ENCODE results near the gene RHBDF1.

Gene RHBDF1

DNA sequence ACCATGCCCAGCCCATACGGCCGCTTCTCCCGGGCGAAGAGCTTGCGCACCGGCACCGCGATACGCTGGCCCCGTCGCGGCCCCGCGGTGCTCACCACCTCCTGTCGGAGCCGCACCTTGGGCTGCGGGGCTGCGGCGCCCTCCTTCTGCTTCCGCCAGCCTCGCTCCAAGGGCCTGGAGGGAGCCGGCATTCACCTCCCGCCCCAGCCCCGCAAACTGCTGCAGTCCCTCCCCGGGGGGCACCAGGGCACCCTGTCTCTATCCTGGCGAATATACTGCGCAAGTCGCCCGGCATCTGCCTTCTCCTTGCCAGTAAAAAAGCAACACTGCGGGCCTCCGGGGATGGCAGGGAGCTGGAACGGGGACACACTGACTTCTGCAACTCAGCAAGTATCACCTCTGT, 10.6 kb downstream of the RHBDF1 start:
- H3K36me3 ChIP-seq (ENCODE audit: control insufficient read depth in 1 of 2, insufficient read depth in 2 of 2, low read length in 2 of 2) = peaks cover 26 to 80% of the 10 kb centered on the region in 2 donors

DNA sequence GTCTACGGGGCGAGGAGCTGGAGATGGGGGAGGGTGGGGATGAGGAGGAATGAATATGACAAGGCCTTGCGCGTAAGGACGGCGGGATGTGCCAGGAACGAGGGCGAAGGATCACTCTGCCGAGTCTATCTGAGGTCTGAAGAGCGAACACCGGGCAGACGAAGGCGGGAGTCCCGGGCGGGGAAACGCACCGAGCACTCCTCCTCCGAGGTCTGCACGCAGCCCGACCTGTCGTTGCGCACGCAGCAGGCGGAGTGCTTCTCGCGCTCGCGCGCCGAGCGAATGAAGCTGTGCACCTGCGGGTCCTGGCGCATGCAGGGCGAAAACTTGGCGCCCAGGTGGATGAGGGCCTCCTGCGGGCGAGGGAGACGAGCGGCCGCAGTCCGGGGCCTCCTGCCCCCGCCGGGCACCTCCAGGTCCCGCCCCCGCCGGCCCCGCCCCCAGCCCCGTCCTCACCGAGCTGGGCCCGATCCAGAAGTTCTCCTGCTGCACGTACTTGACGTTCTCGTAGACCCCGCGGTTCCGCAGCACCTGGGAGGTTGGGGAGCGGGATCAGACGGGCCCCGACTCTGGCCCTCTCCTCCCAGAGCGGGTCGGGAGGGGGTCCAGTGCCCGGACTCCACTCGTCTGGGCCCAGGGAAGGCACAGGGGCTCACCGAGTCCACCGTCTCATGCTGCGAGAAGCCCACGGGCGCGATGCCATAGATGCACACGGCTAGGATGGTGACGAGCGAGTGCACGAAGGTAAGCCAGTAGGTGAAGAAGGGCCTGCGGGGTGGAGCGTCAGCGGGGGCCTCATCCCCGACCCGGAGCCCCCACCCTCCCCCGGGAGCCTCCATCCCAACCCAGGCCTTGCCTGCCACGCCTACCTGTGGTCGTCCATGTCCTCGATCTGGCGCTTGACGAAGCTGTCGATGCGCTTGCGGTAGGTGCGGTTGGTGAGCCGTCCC, 11.2 kb downstream of the RHBDF1 start:
- Histone ChIP-seq H3K27me3 (ENCODE audit: low read depth, low read length) (no peaks in the 10 kb centered on the region), H3K4me3 (ENCODE audit: low read depth in 1 of 2, low read length in 2 of 2) (no peak overlapping the region), H3K4me1 (ENCODE audit: control insufficient read depth in 1 of 2, insufficient read depth in 2 of 2, low read length in 2 of 2) (peaks cover 5 to 9% of the 10 kb centered on the region in 2 donors), H3K27ac (ENCODE audit: low read length) (no peak overlapping the region), H3K36me3 (ENCODE audit: control insufficient read depth in 1 of 2, insufficient read depth in 2 of 2, low read length in 2 of 2) (peaks cover 31 to 87% of the 10 kb centered on the region in 2 donors), H3K9me3 (ENCODE audit: control insufficient read depth in 1 of 2, low read length in 2 of 2) (no peaks in the 10 kb centered on the region)

More for the DNA sequence above, 10.6 kb downstream of the RHBDF1 start:
- Histone ChIP-seq H3K4me1 (ENCODE audit: control insufficient read depth in 1 of 2, insufficient read depth in 2 of 2, low read length in 2 of 2) (peaks cover 5 to 16% of the 10 kb centered on the region in 2 donors), H3K27me3 (ENCODE audit: low read depth, low read length) (no peaks in the 10 kb centered on the region), H3K9me3 (ENCODE audit: control insufficient read depth in 1 of 2, low read length in 2 of 2) (no peaks in the 10 kb centered on the region), H3K27ac (ENCODE audit: low read length) (no peak overlapping the region), H3K4me3 (ENCODE audit: low read depth in 1 of 2, low read length in 2 of 2) (no peak overlapping the region)

DNA sequence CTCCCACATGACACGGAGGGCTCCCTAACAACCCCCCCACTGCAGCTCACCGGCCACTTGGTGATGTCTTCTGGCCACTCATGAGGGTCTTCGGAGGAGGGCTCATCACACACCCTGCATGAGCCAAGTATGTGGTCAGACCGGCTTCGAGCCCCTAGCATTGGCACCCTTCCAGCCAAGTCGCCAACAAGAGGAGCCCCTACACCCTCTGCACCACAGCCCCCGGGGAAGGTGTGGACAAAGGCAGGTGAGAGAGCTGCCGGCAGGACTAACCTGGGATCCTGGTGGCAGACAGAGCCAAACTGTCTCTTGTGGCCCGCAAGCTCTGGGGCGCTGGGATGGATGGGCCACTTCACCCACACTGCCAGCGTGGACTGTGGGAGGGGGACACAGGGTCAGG, 12.3 kb downstream of the RHBDF1 start:
- H3K36me3 ChIP-seq (ENCODE audit: control insufficient read depth in 1 of 2, insufficient read depth in 2 of 2, low read length in 2 of 2) = peaks cover 31 to 95% of the 10 kb centered on the region in 2 donors

DNA sequence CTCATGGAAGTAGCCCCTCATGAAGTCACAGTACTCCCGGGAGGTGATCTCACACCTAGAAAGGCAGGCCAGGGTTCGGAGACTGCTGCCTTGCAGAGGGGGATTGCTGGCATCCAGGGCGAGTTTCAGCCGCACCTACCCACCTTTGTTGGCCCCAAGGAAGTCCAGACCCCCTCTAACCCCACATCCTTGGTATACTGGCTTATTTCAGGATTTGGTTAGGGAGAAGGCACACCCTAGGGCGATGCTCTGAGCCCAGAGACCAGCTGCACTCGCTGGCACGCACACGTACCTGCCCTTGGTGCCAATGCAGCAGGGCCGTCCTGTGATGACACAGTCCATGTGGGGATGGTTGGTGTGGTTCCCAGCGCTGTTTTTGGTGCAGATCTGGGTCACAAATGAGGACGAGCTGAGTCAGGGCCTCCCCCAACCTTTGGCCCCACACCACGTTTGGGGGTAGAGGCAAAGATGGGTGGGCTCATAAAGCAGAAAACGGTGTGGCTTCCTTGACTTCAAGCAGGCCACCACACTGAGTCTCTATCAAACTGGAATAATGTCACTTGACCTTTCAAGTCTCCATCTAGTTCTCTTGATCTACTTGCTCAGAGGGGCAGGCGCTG, 12.9 kb downstream of the RHBDF1 start:
- H3K36me3 ChIP-seq (ENCODE audit: control insufficient read depth in 1 of 2, insufficient read depth in 2 of 2, low read length in 2 of 2) = peaks cover 31 to 91% of the 10 kb centered on the region in 2 donors

More for the DNA sequence above, 12.3 kb downstream of the RHBDF1 start:
- H3K4me1 ChIP-seq (ENCODE audit: control insufficient read depth in 1 of 2, insufficient read depth in 2 of 2, low read length in 2 of 2) = no peaks in the 10 kb centered on the region
- no peak overlapping the region for H3K4me3 ChIP-seq (ENCODE audit: low read depth in 1 of 2, low read length in 2 of 2)
- H3K27ac ChIP-seq (ENCODE audit: low read length) = no peak overlapping the region
- no peaks in the 10 kb centered on the region for H3K27me3 ChIP-seq (ENCODE audit: low read depth, low read length)
- no peaks in the 10 kb centered on the region for H3K9me3 ChIP-seq (ENCODE audit: control insufficient read depth in 1 of 2, low read length in 2 of 2)

DNA sequence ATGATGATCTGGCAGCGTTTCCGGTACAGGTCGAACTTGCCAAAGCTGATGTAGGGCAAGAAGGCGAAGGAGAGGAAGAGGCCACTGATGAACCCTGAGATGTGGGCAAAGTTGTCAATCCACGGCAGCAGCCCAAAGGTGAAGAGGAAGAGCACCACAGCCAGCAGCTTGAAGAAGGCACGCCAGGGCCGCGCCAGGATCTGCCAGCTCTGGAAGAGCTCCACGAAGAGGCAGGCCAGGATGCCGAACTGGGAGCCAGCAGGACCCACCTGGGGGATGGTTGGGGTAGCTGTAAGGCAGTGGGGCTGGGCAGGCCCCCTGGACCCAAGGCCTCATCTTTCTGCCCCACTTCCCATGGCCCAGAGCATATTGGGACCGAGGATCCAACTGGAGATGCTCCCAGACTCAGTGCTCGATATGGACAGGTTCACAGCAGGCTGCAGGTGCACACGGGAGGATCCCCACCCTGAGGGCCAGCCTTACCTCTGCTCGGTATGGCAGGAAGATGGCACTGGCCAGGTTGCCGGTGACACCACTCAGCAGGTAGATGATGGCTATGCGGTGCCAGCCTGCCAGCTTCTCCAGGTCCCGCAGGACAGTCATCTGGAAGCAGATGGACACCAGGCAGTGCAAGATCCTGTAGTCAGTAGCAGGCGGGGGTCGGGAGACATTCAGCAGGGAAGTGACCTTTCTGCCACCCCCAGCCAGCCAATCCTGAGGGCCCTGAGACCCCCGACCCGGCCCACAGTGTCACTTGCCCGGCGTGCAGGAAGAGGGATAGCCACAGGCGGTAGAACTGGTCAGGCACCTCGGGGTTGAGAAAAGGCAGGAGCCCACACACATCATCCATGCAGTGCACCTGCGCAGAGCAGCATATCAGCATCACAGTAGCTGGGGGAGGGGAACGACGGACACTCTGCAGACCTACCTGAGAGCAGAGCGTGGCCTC, 13.7 kb downstream of the RHBDF1 start:
- Histone ChIP-seq H3K9me3 (ENCODE audit: control insufficient read depth in 1 of 2, low read length in 2 of 2) (no peaks in the 10 kb centered on the region), H3K4me3 (ENCODE audit: low read depth in 1 of 2, low read length in 2 of 2) (no peak overlapping the region), H3K27ac (ENCODE audit: low read length) (no peak overlapping the region), H3K36me3 (ENCODE audit: control insufficient read depth in 1 of 2, insufficient read depth in 2 of 2, low read length in 2 of 2) (peaks cover 31 to 83% of the 10 kb centered on the region in 2 donors), H3K27me3 (ENCODE audit: low read depth, low read length) (no peaks in the 10 kb centered on the region), H3K4me1 (ENCODE audit: control insufficient read depth in 1 of 2, insufficient read depth in 2 of 2, low read length in 2 of 2) (peaks cover 0 to 4% of the 10 kb centered on the region in 2 donors)

More for the DNA sequence above, 12.9 kb downstream of the RHBDF1 start:
- no peaks in the 10 kb centered on the region for H3K9me3 ChIP-seq (ENCODE audit: control insufficient read depth in 1 of 2, low read length in 2 of 2)
- H3K4me1 ChIP-seq (ENCODE audit: control insufficient read depth in 1 of 2, insufficient read depth in 2 of 2, low read length in 2 of 2) = no peaks in the 10 kb centered on the region
- no peak overlapping the region for H3K4me3 ChIP-seq (ENCODE audit: low read depth in 1 of 2, low read length in 2 of 2)
- H3K27ac ChIP-seq (ENCODE audit: low read length) = no peak overlapping the region
- no peaks in the 10 kb centered on the region for H3K27me3 ChIP-seq (ENCODE audit: low read depth, low read length)

DNA sequence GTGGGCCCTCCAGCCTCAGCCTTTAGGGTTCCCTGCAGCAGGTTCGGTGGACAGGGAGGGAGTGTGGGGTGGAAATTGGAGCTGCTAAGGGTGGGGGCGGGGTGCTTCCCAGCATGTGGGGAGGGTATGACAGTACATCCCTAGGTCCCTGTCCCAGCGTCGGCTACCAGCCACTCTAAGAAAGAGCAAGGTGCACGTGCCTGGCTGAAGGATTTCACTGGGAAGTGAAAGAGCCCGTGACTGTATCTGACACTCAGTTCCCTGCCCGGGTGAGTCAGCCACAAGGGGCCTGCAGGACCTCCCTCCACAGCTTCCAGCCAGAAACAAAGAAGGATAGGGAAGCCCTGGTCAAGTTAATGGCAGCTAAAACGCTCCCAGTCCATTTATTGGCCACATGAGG, 14.7 kb downstream of the RHBDF1 start:
- peaks cover 0 to 8% of the 10 kb centered on the region in 2 donors for H3K4me1 ChIP-seq (ENCODE audit: control insufficient read depth in 1 of 2, insufficient read depth in 2 of 2, low read length in 2 of 2)
- no peak overlapping the region for H3K27ac ChIP-seq (ENCODE audit: low read length)
- no peaks in the 10 kb centered on the region for H3K9me3 ChIP-seq (ENCODE audit: control insufficient read depth in 1 of 2, low read length in 2 of 2)
- peaks cover 31 to 72% of the 10 kb centered on the region in 2 donors for H3K36me3 ChIP-seq (ENCODE audit: control insufficient read depth in 1 of 2, insufficient read depth in 2 of 2, low read length in 2 of 2)
- H3K27me3 ChIP-seq (ENCODE audit: low read depth, low read length) = no peaks in the 10 kb centered on the region
- H3K4me3 ChIP-seq (ENCODE audit: low read depth in 1 of 2, low read length in 2 of 2) = no peak overlapping the region

DNA sequence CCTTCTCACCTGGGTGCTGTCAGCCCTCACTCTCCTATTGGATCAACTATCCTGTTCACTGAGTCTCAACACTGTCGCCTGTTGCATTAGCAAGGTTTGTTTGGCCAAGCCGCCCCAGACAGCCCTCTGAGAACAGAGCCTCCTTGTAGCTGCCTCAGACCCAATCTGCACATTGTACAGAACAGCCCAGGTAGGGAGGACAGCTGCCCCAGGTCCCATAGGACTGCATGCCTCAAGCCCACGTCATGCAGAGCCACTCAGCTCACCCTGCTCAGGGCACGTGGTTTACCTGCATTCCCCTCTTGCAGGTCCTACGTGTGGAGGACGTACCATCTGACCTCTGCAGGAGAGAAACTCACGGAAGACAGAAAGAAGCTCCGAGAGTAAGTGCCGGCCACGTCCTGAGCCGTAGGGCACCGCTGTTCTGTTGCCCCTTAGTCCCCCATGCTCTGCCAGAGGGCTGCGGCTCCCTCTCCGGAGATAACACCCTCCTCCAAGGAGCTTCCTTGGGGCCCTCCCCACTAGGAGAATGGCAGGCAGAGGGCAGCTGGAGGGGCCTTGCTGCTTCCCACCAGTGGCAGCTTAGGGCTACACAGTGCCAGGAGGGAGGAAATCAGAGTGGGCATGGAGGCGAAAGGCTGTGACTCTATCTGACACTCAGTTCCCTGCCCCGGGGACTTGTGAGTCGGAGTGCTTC, 16.1 kb downstream of the RHBDF1 start:
- no peak overlapping the region for H3K27ac ChIP-seq (ENCODE audit: low read length)
- no peaks in the 10 kb centered on the region for H3K27me3 ChIP-seq (ENCODE audit: low read depth, low read length)
- H3K36me3 ChIP-seq (ENCODE audit: control insufficient read depth in 1 of 2, insufficient read depth in 2 of 2, low read length in 2 of 2) = peaks cover 27 to 59% of the 10 kb centered on the region in 2 donors
- no peaks in the 10 kb centered on the region for H3K9me3 ChIP-seq (ENCODE audit: control insufficient read depth in 1 of 2, low read length in 2 of 2)
- H3K4me3 ChIP-seq (ENCODE audit: low read depth in 1 of 2, low read length in 2 of 2) = no peak overlapping the region
- H3K4me1 ChIP-seq (ENCODE audit: control insufficient read depth in 1 of 2, insufficient read depth in 2 of 2, low read length in 2 of 2) = peaks cover 0 to 12% of the 10 kb centered on the region in 2 donors

DNA sequence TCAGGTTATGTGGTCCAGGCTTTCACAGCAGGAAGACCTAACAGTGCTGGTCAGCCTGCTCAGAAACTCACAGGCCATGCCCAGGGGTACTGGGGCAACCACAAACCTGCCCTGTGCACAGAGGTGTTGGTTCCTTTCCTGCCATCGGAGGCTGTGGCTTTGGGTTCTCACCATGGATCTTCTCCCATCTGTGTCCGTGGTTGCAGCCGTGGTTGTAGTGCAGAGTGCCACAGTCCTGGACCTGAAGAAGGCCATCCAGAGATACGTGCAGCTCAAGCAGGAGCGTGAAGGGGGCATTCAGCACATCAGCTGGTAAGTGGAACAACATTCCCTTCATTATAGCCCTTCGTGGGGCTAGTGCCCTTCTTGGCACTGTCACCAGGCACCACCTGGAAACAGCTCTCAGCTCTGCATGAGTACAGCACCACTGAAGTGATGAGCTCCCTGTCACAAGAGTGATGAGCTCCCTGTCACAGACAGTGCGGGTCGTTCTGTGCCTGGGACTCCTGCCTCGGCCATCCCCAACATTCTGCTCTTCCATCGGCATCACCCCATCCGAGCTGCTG, 16.8 kb downstream of the RHBDF1 start:
- Histone ChIP-seq H3K36me3 (ENCODE audit: control insufficient read depth in 1 of 2, insufficient read depth in 2 of 2, low read length in 2 of 2) (peaks cover 26 to 53% of the 10 kb centered on the region in 2 donors), H3K9me3 (ENCODE audit: control insufficient read depth in 1 of 2, low read length in 2 of 2) (no peaks in the 10 kb centered on the region), H3K4me1 (ENCODE audit: control insufficient read depth in 1 of 2, insufficient read depth in 2 of 2, low read length in 2 of 2) (peaks cover 0 to 12% of the 10 kb centered on the region in 2 donors), H3K27me3 (ENCODE audit: low read depth, low read length) (no peaks in the 10 kb centered on the region), H3K4me3 (ENCODE audit: low read depth in 1 of 2, low read length in 2 of 2) (no peak overlapping the region), H3K27ac (ENCODE audit: low read length) (no peak overlapping the region)

DNA sequence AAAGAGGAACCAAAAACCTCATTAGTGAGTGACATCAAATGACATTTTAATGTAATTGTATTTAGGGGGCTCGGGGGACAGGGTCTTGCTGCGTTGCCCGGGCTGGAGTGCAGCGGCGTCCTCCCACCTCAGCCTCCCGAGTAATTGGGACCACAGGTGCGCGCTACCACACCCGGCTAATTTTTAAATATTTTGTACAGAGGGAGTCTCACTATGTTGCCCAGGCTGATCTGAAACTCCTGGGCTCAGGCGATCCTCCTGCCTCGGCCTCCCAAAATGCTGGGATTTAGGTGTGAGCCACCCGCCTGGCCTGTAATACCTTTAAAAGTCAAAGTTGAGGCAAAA, 18.2 kb downstream of the RHBDF1 start:
- H3K36me3 ChIP-seq (ENCODE audit: control insufficient read depth in 1 of 2, insufficient read depth in 2 of 2, low read length in 2 of 2) = peaks cover 18 to 43% of the 10 kb centered on the region in 2 donors
- no peaks in the 10 kb centered on the region for H3K27me3 ChIP-seq (ENCODE audit: low read depth, low read length)
- H3K4me1 ChIP-seq (ENCODE audit: control insufficient read depth in 1 of 2, insufficient read depth in 2 of 2, low read length in 2 of 2) = peaks cover 0 to 12% of the 10 kb centered on the region in 2 donors
- no peaks in the 10 kb centered on the region for H3K9me3 ChIP-seq (ENCODE audit: control insufficient read depth in 1 of 2, low read length in 2 of 2)
- no peak overlapping the region for H3K27ac ChIP-seq (ENCODE audit: low read length)
- peak overlapping the region; percentile 56 to 94 for H3K4me3 ChIP-seq (ENCODE audit: low read depth in 1 of 2, low read length in 2 of 2)

Data from muscle layer of duodenum (tissue), 2 donors.